GM23248 (cell line): ENCODE data around the gene TMEM130. TPM values are rescaled to one million over a fixed set of nuclear protein-coding genes. Genes with fewer than 3 reads are reported as not detected.
A peak's percentile ranks its signal among the peaks of the same experiment; 100 is the strongest.

Source experiments
- DNase-seq: peaks from one replicate; pipeline ENCODE4 v3.0.0-alpha.2; 2015
- H2AFZ ChIP-seq: fragments of 200-600 bp; sonication (generic); 2 replicates; pipeline ENCODE4 v1.6.1; 2016; ENCODE audit warnings: antibody characterized with exemption
- H3F3A ChIP-seq: fragments of 200-600 bp; sonication (generic); 2 replicates; pipeline ENCODE4 v1.6.1; 2016; ENCODE audit warnings: mild to moderate bottlenecking, antibody characterized with exemption, mixed run types; ENCODE audit not compliant: insufficient read depth
- H3K27ac ChIP-seq: fragments of 200-600 bp; sonication (generic); 2 replicates; pipeline ENCODE4 v1.5.1; 2016; ENCODE audit warnings: mild to moderate bottlenecking
- H3K27me3 ChIP-seq: fragments of 200-600 bp; sonication (generic); replicated peaks from 2 replicates; pipeline ENCODE4 v1.6.1; 2016; ENCODE audit warnings: mild to moderate bottlenecking; ENCODE audit not compliant: insufficient read depth
- H3K36me3 ChIP-seq: fragments of 200-600 bp; sonication (generic); 2 replicates; pipeline ENCODE4 v1.6.1; 2016; ENCODE audit warnings: low read depth, mild to moderate bottlenecking
- H3K4me1 ChIP-seq: fragments of 200-600 bp; sonication (generic); 2 replicates; pipeline ENCODE4 v1.6.1; 2016; ENCODE audit warnings: mild to moderate bottlenecking; ENCODE audit not compliant: insufficient read depth
- H3K4me2 ChIP-seq: fragments of 200-600 bp; sonication (generic); one replicate; pipeline ENCODE4 v1.6.1; 2016; ENCODE audit warnings: mild to moderate bottlenecking; ENCODE audit not compliant: unreplicated experiment
- H3K4me3 ChIP-seq: fragments of 200-600 bp; sonication (generic); 2 replicates; pipeline ENCODE4 v1.5.1; 2016; ENCODE audit warnings: mild to moderate bottlenecking
- H3K79me2 ChIP-seq: fragments of 200-600 bp; sonication (generic); 2 replicates; pipeline ENCODE4 v1.6.1; 2016; ENCODE audit warnings: mild to moderate bottlenecking; ENCODE audit not compliant: insufficient read depth
- H3K9ac ChIP-seq: fragments of 200-600 bp; sonication (generic); 2 replicates; pipeline ENCODE4 v1.6.1; 2016; ENCODE audit warnings: mild to moderate bottlenecking
- H3K9me2 ChIP-seq: fragments of 200-600 bp; sonication (generic); 2 replicates; pipeline ENCODE4 v1.6.1; 2016; ENCODE audit warnings: mixed run types, mild to moderate bottlenecking, moderate library complexity; ENCODE audit not compliant: insufficient read depth
- H3K9me3 ChIP-seq: fragments of 200-600 bp; sonication (generic); one replicate; pipeline ENCODE4 v1.6.1; 2017; ENCODE audit warnings: low read depth
- H4K20me1 ChIP-seq: fragments of 200-600 bp; sonication (generic); 2 replicates; pipeline ENCODE4 v1.6.0; 2016; ENCODE audit not compliant: insufficient read depth
- EZH2 ChIP-seq: fragments of 200-600 bp; sonication (generic); IDR thresholded peaks from 2 replicates; pipeline ENCODE4 v1.6.1; 2018; ENCODE audit warnings: antibody characterized with exemption, mild to moderate bottlenecking; ENCODE audit not compliant: insufficient read depth, poor library complexity, severe bottlenecking
- EZH2phosphoT487 ChIP-seq: fragments of 200-600 bp; sonication (generic); IDR thresholded peaks from 2 replicates; pipeline ENCODE4 v1.6.1; 2018; ENCODE audit warnings: antibody characterized with exemption, moderate library complexity, mild to moderate bottlenecking, low read depth; ENCODE audit not compliant: insufficient read depth
- WGBS, 2 experiments: methylation state at CpG; one replicate each; pipeline ENCODE4 v1.1.6; 2015 to 2017; ENCODE audit warnings: low lambda C conversion rate in 2 of 2, low coverage in 1 of 2; ENCODE audit errors: missing lambda C conversion rate in 2 of 2; 5-methylcytosine and 5-hydroxymethylcytosine counted together
- in situ Hi-C: fragments of 300-500 bp; cut with MboI; formaldehyde crosslinking; loops from 2 replicates; pipeline ENCODE4 v1.15.0; 2020
- polyA plus RNA-seq: library from polyadenylated mRNA; unstranded; fragments of >200 nt; fragmentation: Nextera tagmentation; extraction: Ambion mirVana; gene quantifications from 2 replicates; pipeline ENCODE4 v1.2.1, GENCODE V29; 2016
- total RNA-seq: library from RNA; depleted of rRNA; stranded (reverse); fragments of >200 nt; shearing (Covaris generic); gene quantifications from 2 replicates; pipeline ENCODE4 v1.2.3, GENCODE V29; 2014

The TMEM130 gene
- total and polyA plus RNA-seq, 2 experiments from 2014 or later: 0.40 TPM; not detected in 1

GRCh38 chr7:98884416-98884815 lies 14.6 kb upstream of the TMEM130 start:
- in situ Hi-C loops: no loop called here
- DNase-seq: no peak
- no peak overlapping the region for H3K9ac ChIP-seq
- no peak overlapping the region for H3K27ac ChIP-seq
- H3F3A ChIP-seq: no peaks in the 10 kb centered on the region
- H4K20me1 ChIP-seq: peaks cover 2% of the 10 kb centered on the region; the same call in 1 of the 2 replicates
- no peak overlapping the region for H3K4me3 ChIP-seq
- no peaks in the 10 kb centered on the region for H3K9me3 ChIP-seq
- H2AFZ ChIP-seq: no peak overlapping the region
- H3K4me1 ChIP-seq: no peaks in the 10 kb centered on the region
- WGBS, 2 experiments: 81 to 86% methylated on average over 4 of the region's 4 CpGs
- peaks cover 33% of the 10 kb centered on the region for H3K36me3 ChIP-seq
- H3K9me2 ChIP-seq: no peaks in the 10 kb centered on the region
- peaks cover 72% of the 10 kb centered on the region for H3K79me2 ChIP-seq
- no peak for TF ChIP-seq EZH2
- no peak for TF ChIP-seq EZH2phosphoT487
- no peak overlapping the region for H3K4me2 ChIP-seq
- H3K27me3 ChIP-seq: no peaks in the 10 kb centered on the region

- Histone ChIP-seq H3K27me3 (no peaks in the 10 kb centered on the region), H3F3A (no peaks in the 10 kb centered on the region), H2AFZ (no peak overlapping the region), H4K20me1 (peaks cover 2% of the 10 kb centered on the region; the same call in 1 of the 2 replicates), H3K9me3 (no peaks in the 10 kb centered on the region), H3K9ac (no peak overlapping the region), H3K4me2 (no peak overlapping the region), H3K27ac (no peak overlapping the region), H3K4me3 (no peak overlapping the region), H3K4me1 (no peaks in the 10 kb centered on the region), H3K36me3 (peaks cover 33% of the 10 kb centered on the region), H3K9me2 (no peaks in the 10 kb centered on the region), H3K79me2 (peaks cover 75% of the 10 kb centered on the region)
- no peak for DNase-seq
- no peak for TF ChIP-seq EZH2phosphoT487
- TF ChIP-seq EZH2: no peak
- in situ Hi-C loops: no loop called here
- WGBS, 2 experiments: 90 to 91% methylated on average over 9 of the region's 9 CpGs
These were observed 11.9 kb upstream of the TMEM130 start for GRCh38 chr7:98881561-98882315.

DNA sequence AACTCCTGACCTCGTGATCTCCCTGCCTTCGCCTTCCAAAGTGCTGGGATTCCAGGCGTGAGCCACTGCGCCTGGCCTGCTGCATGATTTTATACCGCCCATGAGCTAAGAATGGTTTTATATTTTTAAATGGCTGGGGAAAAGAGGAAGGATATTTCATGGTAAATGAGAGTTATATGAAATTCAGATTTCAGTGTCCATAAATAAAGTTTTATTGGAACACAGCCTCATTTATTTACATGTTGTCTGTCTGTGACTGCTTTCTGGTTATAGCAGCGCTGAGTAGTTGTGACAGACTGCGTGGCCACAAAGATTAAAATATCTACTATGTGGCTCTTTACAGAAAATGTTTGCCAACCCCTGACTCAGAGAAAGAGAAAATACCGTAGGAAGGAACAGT lies 10.7 kb upstream of the TMEM130 start:
- H2AFZ ChIP-seq: no peak overlapping the region
- peaks cover 28% of the 10 kb centered on the region for H3K36me3 ChIP-seq
- no peaks in the 10 kb centered on the region for H3F3A ChIP-seq
- peaks cover 2% of the 10 kb centered on the region; the same call in 1 of the 2 replicates for H4K20me1 ChIP-seq
- no peaks in the 10 kb centered on the region for H3K9me2 ChIP-seq
- no peak overlapping the region for H3K4me2 ChIP-seq
- no peak for DNase-seq
- H3K27ac ChIP-seq: no peak overlapping the region
- H3K79me2 ChIP-seq: peaks cover 69% of the 10 kb centered on the region
- WGBS, 2 experiments: 92% methylated on average over 8 of the region's 8 CpGs
- TF ChIP-seq EZH2phosphoT487: no peak
- TF ChIP-seq EZH2: no peak
- H3K4me1 ChIP-seq: no peaks in the 10 kb centered on the region
- H3K9ac ChIP-seq: no peak overlapping the region; the same call in 1 of the 2 replicates
- no peaks in the 10 kb centered on the region for H3K27me3 ChIP-seq
- in situ Hi-C loops: no loop called here
- H3K4me3 ChIP-seq: no peak overlapping the region
- H3K9me3 ChIP-seq: no peaks in the 10 kb centered on the region

DNA sequence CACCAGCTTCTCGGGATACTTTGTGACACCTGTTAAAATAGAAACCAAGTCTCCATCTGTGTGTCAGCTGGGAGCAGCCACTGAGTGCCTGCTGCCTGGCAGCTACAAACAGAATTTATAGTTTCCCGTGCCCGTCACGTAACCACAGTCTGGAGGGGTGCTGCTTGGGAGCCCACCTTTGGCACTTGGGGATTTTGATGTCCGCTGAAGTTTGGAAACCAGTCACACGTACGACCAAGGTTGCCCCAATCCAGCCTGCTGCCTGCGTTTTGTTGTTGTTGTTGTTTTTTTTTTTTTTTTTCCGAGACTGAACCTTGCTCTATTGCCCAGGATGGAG lies 10.1 kb upstream of the TMEM130 start:
- no peaks in the 10 kb centered on the region for H3F3A ChIP-seq
- DNase-seq: no peak
- in situ Hi-C loops: no loop called here
- TF ChIP-seq EZH2: no peak
- TF ChIP-seq EZH2phosphoT487: no peak
- no peaks in the 10 kb centered on the region for H3K9me3 ChIP-seq
- H4K20me1 ChIP-seq: peaks cover 2% of the 10 kb centered on the region; the same call in 1 of the 2 replicates
- H3K4me1 ChIP-seq: no peaks in the 10 kb centered on the region
- H2AFZ ChIP-seq: no peak overlapping the region
- H3K36me3 ChIP-seq: peaks cover 28% of the 10 kb centered on the region
- peak overlapping the region; percentile 92 for H3K4me3 ChIP-seq
- WGBS, 2 experiments: 65 to 67% methylated on average over 9 of the region's 9 CpGs
- H3K27ac ChIP-seq: no peak overlapping the region
- H3K9ac ChIP-seq: peak overlapping the region; percentile 97
- H3K79me2 ChIP-seq: peaks cover 64% of the 10 kb centered on the region
- no peaks in the 10 kb centered on the region for H3K27me3 ChIP-seq
- peak overlapping the region; percentile 92 for H3K4me2 ChIP-seq
- no peaks in the 10 kb centered on the region for H3K9me2 ChIP-seq
